NCI-H524 treated with DMSO at 0.1 percent for 48 hours (cell line): ENCODE data around the gene PIP5K1C.

ENCODE experiments used
- DNase-seq: peaks from one replicate; lab custom pipeline; 2025; lab: John Stamatoyannopoulos, UW

Gene PIP5K1C

DNA sequence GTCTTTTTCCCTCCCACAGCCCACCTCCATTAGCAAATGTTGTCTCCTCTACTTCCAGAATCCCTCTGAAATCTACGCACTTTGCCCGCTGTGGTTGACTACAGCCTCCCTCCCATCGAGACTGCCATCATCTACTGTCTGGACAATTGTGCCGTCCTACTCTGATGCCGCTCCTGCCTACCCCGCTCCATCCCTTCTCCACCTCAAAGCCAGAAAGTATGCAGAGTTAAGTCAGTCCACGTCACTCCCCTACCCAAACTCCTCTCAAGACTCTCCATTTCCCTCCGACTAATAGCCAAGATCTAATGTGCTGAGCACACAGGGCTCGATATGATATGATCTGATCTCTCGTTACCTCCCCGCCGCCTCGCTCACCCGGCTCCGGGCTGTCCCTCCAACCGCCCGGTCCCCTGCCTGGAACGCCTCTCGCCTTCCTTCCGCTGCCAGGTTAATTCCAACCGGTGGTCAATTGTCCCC lies 74.2 kb downstream of the PIP5K1C start:
- no peak for DNase-seq

DNA sequence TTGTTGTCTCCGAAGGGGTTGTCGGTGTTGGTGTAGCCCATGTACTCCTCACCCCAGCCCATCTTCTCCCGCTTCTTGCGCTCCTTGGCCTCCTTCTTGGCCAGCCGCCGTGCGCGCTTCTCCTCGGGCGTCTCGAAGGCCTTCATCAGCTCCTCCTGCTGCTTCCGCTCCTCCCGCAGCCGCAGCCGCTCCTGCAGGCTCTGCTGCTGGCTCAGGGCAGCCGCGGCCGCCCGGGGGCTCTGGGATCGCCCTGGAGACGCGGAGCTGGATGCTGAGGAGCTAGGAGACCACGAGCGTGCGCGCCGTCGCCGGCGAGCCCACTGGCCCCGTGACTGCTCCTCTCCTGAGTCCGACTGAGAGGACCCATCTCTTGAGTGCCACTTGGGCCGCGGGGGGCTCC lies 76.6 kb downstream of the PIP5K1C start:
- no peak for DNase-seq

DNA sequence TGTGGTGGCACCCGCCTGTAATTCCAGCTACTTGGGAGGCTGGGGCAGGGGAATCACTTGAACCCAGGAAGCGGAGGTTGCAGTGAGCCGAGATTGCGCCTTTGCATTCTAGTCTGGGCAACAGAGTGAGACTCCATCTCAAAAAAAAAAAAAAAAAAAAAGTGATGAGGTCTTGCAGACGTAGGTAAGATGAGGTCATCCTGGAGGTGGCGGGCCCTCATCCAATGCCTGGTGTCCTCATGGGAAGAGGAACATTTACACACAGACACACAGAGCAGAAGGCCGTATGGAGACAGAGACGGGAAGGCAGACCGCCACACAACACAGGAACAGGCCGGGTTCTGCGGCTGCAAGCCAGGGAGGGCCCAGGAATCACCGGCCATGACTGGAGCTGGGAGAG lies 78.0 kb downstream of the PIP5K1C start:
- DNase-seq = no peak

DNA sequence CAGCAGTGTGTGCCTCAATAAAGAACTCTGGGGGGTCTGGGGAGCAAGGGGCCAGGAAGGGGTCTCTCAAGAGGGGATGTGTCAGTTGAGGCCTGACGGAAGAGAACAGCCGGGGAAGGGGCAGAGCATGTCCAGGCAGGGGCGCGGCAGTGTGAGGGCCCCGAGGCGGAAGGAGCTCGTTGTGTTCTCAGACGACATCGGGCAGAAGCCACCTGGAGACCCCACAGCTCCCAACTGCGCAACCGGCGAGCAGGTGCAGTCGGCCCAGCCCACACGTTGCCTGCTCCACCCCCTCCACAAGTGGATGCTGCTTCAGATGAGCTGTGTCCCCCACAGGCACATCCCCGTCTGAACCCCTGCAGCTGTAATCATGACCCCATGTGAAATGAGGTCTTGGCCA lies 78.6 kb downstream of the PIP5K1C start:
- DNase-seq = no peak

DNA sequence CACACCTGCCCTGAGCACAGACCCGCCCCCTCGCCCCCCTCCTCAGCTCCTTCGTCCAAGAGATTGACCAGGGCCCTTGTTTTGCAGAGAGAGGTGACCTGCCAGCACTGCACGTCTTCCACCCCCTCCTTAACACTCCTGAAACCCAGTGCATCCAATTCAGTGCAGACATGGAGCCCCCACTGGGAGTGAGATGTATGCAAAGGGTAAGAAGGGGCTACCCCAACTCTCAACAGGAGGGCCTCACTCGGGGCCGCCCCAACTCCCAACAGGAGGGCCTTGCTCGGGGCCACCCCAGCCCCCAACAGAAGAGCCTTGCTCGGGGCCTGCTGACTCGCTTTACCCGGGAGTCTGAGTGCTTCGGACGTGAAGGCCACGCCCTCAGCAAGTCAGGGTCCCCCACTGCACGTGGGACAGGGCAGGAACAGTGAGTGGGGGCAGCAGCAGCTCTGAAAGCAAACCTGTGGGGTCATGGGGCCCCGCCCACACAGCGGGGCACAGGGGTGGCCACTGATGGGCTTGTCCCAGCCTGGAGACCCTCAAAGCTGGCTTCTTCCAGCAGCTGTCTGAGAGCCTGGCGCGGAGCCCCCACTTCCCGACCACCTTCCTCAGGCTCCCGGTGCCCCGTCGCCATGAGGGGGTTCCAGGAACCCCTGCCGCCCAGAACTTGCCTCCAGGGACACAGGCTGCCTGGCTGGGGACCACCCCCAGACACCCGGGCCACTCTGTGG lies 79.3 kb downstream of the PIP5K1C start:
- DNase-seq = no peak

DNA sequence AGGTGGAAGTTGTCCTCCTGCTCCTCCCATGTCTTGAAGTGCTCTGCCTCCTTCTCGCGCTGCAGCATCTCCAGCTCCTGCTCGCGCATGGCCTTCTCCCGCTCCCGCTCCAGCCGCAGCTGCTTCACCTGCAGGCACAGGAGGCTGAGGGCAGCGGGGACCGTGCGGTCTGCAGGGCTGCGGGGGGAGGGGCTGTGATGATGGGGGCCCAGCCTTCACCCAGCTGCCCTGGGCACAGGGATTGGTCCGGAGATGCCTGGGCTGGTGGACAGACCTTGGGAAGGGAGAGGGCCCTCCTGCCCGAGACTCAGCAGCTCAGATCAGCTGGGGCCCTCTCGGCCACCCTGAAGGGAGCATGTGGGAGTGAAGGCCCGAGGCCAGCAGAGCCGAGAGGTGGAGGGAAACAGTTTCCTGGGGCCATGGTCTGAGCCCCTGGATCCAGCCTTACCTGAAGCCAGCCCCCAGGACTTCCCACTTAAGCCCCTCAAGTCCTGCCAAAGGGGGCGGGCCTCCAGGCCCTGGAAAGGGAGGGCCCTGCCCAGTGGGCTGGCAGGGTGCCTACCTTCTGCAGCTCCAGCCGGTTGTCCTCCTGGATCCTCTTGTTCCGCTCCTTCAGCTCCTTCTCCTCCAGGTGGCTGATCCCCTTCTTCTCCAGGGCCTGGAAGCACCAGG lies 80.0 kb downstream of the PIP5K1C start:
- no peak for DNase-seq

DNA sequence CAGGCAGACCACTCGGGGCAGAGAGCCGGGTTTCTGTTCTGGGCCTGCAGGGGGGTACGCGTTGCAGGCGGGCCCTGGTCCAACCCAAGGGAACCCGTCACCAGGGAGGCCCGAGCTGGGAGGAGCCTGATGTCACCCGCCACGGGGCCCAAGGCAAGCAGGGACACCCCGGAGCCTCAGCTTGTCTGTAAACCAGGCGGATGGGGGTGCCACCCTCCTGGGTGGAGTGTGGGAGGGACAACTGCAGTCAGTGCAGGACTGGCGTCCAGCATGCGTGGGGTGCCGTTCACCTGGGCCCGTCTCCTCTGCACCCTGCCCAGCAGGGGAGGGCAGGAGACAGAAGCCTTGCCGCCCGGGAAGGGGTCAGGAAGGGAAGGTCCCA lies 80.6 kb downstream of the PIP5K1C start:
- DNase-seq = no peak

DNA sequence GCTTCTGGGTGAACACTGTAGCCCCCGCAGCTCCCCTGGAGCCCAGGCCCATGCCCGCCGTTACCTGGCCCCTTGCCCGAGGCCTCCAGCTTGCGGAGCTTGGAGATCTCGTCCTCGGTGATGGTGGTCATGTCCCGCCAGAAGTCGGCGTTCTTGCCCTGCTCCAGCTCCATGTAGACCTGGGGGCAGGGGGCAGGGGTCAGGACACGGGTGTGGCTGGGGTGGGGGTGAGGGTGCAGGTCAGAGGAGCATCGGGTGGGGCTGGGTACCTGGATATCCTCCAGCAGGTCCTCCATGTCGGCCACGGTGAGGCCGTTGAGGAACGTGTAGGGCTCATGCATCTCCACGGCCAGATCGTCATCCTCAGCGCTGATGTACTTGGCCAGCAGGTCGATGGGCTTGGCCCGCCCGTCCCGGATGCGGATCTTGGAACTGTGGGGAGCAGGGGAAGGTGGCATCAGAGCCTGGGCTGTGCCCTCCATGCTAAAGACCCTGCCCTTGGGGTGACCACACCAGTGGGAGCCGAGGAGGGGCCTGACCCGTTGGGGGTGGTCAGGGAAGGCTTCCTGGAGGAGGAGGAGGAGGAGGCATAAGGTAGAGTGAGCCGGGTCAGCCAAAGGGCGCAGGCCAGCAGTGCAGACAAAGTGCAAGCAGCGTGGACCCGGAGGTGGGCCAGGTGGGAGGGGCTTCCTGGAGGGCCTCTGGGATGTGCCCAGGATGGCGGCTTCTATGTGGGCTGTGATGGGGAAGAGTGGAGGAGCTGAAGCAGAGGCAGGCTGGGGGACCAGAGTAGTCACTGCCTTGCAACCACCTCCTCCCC lies 81.2 kb downstream of the PIP5K1C start:
- no peak for DNase-seq

DNA sequence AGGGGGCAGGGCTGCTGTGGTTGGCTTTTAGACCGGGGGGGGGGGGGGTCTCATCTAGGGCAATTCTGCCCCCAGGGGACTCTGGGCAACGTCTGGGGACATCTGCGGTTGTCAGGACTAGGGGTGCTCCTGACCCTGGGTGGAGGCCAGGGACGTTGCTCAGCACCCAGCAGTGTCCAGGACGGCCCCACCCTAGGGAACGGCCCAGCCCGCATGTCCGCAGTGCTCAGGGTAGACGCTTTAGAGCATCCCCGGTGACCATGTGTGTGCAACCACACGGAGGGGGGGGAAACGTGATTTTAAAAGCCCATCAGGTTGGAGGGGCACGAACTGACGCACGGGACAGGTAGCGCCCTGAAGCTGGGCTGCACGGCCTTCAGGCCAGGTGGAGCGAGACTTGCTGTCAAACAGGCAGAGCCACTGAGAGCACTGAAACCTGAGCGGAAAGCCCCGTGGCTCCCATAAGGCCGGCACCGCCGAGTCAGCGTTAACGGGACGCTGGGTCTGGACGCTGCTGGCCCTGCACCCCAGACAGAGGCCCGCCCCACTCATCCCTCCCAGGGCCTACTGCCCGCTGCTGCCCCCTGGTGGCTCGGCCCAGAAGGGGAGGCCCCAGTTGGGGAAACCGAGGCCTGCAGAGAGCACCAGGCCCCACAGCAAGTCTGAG lies 82.0 kb downstream of the PIP5K1C start:
- DNase-seq = no peak

DNA sequence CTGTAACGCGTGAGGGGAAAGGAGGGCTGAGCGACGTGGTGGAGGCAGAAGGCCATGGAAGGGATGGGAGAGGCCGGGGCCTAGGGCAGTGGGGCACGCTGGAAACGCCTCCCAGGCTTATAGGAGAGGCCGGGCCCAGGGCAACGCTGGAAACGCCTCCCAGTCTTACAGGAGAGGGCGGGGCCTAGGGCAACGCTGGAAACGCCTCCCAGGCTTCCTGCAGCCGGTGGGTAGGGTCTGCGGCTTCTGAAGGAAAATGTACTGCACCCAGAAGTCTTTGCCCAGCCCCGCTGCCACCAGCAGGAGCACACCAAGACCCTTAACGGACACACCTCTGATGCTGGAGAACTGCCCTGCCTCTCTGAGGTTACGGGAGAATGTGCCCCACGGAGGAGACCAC lies 82.8 kb downstream of the PIP5K1C start:
- no peak for DNase-seq

DNA sequence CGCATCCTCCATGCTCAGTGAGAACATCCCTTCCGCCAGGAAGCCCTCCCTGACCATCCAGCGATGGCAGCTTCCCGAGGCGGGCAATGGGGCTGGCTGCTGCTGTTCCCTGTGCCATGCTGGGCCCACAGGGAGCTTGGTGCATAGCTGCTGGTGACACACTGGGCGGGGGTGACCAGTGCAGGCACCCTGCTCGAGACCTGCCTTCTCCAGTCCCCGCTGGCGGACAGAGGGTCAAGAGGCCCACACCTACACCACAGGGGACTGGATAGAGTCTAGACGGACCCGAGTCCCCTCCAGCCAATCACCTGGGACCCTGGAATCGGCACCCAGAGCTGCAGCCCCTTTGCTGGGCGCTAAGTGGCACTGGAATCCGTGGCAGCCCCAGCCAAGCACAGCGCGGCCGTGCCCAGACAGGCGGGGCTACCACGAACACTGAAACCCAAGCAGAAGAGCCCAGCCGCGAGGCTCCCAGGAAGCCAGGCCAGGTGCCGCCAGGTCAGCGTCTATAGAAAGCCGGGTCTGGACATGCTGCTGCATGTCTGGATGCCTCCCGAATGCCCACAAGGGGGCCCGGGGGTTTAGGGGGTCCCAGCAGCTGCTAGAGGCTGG lies 84.6 kb downstream of the PIP5K1C start:
- DNase-seq = no peak

DNA sequence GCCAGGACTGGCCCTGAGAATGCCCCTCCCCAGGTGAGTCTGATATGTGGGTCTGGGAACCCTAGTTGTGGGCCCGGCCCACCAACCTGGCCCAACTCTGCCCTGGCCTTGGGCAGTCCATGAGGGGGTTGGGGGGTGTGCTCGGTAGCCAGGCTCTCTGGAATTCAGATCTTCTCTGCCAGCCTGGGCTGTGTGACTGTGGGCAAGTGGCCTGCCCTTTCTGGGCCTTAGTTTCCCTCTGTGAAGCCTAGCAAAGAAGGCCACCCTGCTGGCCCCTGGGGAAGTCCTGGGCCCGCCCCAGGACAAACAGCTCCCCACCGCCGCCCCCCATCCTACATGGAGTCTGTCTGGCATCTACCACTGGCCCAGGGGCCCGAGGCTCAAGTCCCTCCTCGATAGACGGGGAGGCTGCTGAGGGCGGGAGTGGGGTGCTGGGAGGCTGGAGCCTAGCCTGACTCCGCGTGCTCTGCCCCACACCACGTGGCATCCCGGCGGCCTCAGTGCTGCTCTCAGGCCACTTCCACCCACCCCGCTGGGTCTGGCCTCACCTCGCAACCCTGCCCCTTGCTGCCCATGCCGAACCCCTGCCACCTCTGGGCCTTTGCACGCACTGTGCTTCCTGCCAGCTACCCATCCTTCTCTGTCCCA lies 85.3 kb downstream of the PIP5K1C start:
- no peak for DNase-seq

DNA sequence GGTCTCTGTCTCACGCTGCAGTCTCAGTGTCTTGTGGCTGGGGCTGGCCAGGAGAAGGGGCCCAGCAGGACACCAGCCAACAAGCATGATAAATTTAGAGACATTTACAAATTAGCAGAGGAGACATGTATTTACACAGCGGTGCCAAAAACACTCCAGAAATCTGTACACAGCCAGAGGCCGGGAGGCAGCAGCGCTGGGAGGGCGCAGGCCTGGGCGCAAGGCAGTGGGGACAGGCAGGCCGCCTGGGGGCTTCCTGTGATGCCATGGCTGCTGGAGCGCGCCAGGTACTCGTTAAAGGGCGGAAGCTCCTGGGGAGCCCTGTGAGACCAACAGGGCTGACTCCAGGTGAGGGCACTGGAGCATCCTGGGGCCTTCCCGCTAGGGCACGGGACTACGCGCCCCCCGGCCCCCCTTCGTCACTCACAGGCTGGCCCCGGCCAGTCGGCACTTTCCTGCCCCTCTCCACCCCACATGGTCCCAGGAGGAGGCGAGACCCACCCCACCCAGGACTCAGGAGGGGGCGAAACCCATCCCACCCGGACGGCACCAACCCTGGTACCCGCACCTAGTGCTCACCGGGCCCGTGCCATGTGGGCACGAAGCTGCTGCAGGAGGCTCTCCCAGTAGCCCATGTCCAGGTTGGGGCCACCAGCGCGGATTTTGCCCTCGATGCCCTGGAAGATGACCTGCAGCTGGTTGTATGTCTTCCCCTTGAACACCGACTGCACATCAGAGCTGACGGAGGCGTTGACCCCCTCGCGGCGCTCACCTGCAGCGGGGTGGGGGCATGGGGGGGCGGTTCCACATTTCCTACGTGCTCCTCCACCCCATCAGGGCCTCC lies 86.2 kb downstream of the PIP5K1C start:
- no peak for DNase-seq

DNA sequence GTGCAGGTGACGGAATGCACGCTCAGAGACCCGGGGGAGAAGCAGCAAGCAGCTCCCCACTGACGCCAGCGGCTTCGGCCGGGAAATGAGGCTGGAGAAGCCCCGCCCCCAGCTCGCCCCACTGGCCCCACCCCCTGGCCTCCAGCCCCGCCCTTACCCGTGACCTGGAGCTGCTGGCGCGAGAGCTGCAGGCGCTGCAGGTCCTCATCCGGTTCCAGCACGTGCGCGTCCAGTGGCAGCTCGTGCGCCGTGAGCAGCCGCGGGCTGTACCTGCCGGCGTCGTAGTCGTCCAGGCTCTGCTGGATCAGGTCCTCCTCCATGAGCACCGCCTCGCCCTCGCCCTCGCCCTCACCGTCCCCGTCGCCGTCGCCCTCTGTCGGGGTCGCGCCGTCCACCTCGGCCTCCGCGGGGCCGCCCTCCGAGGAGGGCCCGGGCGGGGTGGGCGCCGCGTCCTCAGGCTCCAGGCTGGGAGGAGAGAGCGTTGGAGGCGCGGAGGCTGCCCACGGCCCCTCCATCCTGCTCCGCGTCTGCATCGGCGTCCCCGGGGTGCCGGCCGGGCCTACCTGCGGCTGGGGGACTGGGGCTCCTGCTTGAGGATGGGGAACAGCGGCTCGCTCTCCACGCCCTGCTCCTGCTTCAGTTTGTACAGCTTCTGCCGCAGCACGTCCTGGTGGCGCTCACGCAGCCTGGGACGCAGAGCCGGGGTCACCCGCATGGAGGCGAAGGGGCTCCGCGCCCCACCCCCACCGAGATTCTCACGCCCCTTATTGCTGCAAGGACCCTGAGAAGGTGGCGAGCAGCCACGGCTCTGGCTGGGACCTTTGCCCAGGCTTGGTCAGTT lies 87.1 kb downstream of the PIP5K1C start:
- DNase-seq = no peak

DNA sequence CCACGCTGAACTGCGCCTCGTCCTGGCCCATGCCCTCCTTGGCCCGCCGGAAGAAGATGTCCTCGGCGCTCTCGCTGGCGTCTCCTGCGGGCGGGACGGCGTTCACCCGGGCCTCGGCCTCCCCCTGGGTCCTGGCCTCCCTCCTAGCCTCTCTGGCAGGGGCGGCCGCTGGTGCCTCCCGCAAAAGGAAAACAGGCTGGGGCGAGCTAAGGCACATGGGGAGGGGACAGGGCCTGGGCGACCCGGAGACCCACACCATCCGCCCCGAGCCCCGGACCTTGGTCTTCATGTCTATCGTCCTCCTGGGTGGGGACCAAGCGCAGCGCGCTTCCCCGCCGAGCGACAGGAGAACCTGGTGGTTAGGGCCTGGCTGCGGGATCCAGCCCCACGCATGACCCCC lies 87.9 kb downstream of the PIP5K1C start:
- DNase-seq = no peak

DNA sequence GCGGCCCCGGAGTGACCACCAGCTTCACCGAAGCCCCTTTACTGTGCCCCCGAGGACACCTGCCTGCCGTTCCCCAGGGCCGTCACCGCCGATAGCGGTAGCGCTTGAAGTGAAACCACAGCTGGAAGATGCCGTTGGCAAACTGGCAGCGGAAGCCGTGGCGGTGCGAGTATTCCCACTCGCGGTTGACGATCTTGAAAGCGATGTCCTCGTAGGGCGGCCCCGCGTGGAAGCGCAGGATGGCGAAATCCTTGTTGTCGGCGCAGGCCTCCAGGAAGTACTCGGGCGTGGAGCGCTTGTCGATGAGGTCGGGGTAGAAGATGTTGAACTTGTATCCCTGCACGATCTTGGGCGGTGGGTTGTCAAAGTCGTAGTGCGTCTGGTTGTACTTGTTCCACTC lies 88.4 kb downstream of the PIP5K1C start:
- no peak for DNase-seq

DNA sequence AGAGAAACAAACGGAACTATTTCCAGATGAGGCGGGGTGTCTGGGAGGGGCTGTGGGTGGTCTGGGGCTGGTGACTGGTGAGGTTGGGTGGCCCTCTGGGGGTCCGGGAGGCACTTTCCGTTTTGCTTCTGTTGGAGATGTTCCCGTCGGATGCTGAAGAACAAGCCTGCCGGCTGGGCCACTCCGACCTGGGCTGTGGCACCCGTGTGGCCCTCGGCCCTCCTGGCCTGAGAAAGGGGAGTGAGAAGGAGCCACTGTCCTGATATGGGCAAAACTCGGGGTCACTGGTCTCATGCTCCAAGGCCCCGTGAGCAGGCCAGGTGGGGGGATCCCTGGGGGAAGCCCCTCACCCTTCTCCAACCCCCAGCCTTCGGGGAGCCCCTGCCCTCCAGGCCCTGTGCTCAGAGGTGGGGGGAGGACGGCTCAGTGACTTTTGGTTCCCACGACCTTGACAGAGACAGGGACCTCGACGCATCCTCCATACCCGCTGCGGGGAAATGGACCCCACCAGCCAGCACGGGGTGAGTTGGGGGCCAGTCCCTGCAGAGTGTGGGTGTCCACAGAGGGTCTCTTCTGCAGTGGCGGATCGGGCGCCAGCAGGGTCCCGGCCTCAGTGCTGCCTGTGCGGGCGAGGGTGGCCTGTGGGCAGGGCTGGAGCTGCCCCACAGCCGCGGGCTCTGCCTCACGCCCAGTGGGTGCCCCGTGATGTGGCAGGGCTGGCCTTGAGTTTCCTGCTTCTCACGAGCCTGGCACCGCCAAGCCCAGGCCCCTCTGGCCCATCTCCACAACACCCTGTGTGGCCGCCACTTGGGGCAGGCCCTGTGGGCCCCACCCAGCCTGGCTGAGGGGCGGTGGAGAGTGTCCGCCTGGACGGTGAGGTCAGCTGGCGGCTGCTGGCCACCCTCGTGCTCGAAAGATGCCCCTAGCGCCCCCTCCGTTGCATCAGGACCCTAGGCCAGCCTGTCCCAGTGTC lies 89.2 kb downstream of the PIP5K1C start:
- no peak for DNase-seq
